ENCODE results near the gene RAP1GAP.
"Not testable (repeated sequence)": the region's sequence is repeated elsewhere in the genome, so short reads cannot be mapped to it uniquely, and the experiment has no call there.

DNA sequence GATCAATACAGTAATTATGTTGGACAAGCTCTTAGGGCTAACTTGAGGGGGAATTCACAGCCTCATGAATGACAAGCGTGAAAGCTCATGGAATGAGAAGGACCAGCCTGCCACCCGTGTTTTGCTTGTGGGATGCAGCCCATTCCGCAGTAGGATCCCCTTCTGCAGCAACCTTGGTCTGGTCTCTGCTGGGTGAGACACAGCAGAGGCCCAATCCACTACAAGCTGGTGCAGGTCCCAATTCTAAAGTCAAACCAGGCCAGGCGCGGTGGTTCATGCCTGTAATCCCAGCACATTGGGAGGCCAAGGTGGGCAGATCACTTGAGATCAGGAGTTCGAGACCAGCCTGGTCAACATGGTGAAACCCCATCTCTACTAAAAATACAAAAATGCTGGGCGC is 4.7 kb upstream of the RAP1GAP start:
- TF ChIP-seq POLR2A, EP300, POLR2AphosphoS5 (IDR thresholded peaks at IDR 0.05): not testable (repeated sequence)
- TF ChIP-seq, protein P1, sequence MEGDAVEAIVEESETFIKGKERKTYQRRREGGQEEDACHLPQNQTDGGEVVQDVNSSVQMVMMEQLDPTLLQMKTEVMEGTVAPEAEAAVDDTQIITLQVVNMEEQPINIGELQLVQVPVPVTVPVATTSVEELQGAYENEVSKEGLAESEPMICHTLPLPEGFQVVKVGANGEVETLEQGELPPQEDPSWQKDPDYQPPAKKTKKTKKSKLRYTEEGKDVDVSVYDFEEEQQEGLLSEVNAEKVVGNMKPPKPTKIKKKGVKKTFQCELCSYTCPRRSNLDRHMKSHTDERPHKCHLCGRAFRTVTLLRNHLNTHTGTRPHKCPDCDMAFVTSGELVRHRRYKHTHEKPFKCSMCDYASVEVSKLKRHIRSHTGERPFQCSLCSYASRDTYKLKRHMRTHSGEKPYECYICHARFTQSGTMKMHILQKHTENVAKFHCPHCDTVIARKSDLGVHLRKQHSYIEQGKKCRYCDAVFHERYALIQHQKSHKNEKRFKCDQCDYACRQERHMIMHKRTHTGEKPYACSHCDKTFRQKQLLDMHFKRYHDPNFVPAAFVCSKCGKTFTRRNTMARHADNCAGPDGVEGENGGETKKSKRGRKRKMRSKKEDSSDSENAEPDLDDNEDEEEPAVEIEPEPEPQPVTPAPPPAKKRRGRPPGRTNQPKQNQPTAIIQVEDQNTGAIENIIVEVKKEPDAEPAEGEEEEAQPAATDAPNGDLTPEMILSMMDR (IDR thresholded peaks at IDR 0.05) = not testable (repeated sequence)

Measured in stomach (tissue), 4 donors.